Measurements from ENCODE around the gene GUCA2A.

Gene GUCA2A

DNA sequence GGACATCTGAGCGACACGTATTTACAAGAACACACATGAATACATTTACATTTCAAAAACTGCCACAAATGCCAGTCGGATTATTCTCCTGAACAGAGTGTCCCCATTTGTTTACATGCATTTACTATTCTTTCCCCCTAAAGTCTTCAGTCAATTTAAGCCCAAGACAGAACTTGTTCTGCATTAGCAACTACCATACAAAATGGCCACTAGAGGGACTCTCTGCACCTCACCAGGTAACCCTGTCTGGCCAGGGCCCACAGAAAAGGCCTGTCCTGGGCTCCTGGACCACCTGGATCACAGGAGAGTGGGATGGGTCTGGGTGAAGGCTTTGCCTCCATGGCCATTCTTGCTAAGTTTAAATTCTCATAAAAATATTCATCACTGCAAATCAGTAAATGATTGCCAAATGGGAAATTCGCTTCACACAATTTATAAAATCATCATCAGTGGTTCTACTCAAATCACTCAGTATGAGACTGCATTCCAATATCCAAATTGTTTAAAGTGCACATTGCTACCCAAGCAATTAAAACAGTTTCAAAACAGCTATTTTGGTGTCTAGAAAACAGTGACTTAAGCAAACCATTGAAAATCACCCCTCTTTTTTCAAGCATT is 12.5 kb upstream of the GUCA2A start:
- no peak for DNase-seq (ENCODE audit: low read depth)

DNA sequence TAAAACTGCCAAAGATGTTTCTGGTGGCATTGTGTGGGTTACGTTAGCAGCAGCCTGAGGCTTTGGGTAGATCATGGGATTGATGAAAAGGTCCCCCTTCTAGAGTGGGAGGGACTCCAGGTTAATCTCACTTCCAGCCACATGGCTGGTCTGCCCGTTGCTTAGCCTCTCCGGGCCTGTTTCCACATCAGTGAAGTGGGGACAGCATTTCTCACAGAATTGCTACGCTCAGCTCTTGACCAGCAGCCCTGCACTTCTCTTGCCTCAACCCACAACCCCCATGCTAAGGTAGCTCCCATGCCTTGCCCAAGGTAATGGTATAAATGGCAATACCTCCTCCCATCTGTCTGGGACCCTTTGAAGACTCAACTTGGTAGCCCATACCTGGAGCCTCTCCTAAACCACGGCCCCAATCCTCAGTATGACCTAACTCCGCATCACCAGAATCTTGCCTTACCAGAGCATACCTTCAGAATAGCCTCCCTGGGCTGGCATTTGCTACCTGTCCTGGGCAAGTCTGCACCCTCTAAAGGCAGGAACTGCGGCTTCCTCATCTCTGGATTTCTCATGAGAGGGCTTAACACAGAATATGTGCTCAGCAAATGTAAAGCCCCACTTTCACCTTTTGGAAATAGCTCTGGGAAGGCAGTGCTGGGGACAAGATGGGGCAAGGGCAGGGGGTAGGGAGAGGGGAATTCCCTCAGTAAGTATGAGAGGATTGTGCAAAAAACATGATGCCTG is 10.9 kb upstream of the GUCA2A start:
- no peak for DNase-seq (ENCODE audit: low read depth)

DNA sequence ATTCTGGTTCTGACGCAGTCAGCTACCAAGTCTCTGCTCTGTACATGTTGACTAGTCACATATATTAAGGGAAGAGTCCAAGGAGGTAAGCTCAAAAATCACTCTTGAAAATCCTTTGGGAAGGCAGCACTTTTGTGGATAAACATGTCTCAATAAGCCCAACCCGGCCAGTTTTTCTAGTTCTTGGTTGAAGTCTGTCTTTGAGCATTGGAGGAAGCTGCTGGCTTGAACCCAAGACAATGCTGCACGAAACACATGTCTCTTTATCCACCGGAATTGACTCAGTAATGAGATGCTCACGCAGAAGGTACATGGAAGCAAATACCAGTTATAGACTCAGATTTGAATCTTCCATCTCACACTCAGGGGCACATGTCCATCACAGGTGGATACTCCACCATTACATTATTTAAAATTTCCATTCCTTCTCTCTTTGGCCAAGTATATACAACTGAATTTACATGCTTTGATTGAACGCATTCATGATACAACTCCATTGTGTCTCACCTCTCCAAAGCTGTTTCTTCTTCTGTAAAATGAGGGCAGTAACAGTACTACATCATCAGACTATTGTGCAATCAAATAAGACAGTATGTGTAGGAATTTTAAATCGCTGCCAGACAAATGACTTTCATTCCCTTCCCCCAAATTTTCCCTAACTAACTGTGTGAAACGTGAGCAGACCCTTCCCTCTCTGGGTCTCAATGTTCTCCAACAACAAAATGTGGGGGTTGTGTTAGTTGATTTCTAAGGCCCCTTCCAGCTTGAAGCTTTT is 9.6 kb upstream of the GUCA2A start:
- no peak for DNase-seq (ENCODE audit: low read depth)

DNA sequence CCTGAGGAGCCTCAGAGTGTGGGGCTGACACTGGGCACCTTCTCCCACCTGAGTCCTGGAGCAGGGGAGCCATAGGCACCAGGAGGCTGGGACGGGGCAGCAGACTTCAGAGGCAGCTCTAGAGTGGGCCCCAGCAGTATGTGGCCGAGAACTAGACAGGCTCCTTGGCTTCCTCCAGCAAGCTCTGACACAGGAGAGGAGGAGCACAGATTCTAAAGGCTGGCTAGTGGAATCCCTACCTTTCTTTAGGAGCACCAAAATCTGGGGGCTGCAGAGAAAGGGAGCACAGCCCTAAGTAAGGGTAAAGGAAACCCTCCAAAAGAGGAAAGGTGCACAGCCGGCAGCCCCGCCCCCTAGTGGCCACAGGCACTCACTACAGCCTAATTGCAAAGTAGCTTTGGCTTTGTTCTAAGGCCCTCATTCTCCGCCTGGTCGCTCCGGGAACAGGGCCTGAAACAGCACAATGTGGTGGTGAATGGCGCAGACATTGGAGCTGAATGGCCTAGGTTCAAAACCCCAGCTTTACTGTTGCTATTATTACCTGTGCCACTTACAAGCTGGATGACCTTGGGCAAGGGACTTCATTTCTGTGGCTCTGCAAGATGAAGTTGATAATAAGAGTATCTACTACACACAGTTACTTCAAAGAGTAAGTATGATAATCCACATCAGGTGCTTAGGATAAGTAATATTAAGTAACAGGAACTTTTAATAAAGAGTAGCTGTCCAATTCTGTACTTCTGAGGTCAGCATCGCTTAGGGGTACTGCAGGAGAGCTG is 8.8 kb upstream of the GUCA2A start:
- peak; percentile 40 for DNase-seq (ENCODE audit: low read depth)

DNA sequence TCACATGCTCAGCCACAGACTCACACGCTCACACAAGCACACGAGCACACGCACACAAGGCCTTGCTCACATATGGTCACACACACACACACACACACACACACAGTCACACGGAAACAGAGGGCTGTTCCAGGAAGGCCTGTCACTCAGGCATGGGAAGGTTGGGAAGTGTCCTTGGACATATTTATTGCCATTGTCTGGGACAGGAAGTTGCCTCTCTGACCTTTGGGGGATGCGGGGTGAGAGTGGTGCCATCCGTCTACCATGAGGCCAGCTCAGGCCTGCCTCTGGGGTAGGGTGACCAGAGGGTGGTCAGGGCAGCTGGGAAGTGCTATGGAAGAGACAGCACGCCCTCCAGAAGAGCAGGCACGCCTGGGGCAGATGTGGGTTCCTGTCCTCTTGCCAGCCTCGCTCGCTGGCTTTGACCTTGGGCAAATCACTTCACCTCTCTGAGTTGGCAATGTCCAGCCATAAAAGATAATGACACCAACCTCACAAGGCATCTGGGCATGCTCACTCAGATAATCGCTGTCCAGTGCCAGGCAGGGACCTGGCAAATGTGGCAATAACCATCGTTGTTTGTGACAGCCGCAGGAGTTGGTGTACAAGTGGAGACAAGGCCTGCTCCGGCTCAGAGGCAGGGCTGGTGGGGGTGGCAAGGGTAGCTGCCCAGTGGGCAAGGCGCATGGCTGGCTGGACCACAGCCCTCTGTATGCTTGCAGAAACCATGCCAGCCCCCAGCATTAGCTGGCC is 8.0 kb upstream of the GUCA2A start:
- DNase-seq (ENCODE audit: low read depth) = no peak

DNA sequence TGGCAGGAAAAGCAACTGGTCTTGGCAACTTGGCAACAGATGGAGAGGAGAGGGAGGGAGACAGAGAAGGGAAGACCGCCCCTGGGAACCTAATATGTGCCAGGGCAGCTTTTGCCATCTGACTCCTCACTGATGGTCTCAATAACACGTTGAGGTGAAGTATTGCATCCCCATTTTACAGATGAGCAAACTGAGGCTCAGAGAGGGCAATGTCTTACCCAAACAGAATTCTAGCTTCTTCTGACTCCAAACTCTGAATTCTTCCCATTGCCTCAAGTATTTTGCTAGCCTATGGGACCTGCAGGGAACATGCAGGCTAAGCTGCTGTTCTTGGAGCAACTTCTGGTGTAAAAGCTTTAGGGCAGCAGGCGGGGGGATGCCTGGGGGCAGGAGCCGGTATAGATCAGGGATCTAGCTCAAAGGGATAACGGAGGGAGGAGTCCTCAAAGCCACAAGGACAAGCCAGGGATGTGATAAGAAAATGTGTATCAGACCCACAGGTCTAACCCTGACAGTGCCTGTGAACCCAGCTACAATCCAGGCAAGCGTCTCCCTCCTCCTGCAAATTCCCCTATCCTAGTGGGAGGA is 7.2 kb upstream of the GUCA2A start:
- no peak for DNase-seq (ENCODE audit: low read depth)

DNA sequence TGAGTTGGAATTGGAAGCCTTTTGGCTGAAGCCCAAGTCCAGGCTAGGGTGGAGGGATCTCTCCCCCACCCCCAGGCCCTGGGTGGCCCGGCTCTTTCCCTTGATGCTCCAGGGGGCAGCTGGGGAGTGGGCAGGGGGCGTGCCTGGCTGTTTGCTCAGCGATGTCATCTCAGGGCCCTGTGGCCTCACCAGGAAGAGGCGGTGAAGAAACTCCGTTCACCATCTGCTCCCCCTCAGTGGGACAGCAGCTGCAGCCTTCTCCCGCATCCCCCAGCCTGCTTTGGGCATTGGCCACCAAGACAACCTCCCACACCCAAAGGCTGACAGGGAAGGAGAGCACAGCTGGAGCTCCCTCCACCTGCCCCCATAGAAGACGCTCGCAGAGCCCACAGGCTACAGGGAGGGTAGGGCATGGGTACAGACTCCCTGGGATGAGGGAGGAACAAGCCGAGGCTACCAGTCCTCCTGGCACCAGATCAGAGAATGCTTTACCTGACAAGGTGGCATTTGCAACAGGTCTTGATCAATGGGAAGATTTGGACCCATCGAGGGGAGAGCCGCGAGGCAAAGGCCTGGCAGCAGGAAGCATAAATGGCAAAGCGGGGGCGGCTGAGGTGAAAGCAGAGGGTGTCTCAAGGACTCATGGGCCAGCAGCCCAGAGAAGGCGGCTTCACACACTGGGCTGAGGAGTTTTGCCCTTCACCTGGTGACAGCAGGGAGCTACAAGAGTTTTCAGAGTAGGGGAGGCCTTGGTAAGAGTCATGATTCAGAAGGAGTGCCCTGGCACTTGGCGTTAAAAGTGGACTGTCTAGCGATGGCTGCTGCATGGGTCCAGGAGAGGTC is 6.5 kb upstream of the GUCA2A start:
- DNase-seq (ENCODE audit: low read depth) = no peak

DNA sequence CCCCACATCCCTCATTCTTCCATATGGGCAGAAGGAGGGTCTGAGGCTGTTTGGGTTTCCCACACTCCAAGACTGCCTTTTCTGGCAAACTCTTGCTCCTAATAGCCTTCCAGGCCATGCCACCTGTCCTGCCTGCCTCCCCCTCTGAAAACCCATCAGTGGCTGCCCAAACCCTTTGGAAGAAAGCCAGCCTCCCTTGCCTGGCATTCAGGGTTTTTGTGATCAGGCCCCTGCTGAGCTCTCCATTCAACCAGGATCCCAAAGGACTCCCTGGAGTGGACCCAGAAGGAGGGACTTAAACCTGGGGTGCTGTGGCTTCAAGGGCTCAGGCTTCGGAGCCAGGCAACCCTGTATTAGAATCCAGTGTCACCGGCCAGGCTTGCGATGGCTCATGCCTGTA is 4.2 kb upstream of the GUCA2A start:
- DNase-seq (ENCODE audit: low read depth) = no peak

DNA sequence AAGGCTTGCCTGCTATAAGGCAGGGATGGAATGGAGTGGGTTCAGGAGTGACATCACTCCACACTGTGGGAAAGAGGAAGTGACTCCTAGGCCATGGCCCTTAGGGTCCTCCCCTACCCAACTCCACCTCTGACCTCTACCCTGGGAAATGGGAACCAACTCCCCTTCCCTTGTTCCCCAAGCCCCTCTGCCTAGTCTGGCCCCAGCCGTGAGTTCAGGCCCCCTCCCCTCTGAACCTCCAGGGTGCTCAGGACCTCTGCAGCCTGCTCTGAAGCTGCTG is 3.8 kb upstream of the GUCA2A start:
- no peak for DNase-seq (ENCODE audit: low read depth)

DNA sequence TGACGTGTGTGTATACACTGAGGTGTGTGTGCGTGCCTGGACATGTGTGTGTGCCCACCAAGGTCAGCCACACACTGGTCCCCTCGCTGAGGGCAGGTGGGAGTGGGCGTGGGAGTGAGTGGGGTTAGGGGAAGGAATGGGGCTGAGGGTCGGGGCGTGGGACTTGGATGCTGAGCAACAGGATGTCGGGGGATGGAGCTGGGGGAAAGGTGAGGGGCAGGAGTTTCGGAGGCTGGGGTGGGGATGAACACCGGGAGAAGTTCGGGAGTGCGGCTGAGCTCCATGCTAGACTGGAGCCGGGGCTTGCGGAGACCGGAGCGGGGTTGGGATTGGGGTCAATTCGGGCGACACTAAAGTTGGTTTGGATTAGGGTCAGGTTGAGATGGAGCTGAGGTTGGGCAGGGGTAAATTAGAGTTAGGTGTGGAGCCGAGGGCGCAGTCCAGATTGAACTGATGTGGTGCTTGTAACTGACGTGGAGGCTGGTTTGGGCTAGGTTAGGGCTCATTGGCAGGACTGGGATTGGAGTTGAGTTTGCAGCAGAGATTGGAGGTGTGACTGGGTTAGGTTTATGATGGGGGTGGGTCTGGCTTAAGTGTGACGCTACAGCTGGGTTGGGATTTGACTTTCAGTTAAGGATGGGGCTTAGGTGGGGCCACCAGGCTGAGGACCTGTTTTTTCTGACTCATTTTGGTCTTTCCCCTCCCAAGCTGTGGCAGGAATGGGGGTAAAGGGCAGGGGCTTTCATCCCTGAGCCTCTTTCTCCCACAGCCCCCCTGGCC is 3.3 kb upstream of the GUCA2A start:
- DNase-seq (ENCODE audit: low read depth) = no peak

DNA sequence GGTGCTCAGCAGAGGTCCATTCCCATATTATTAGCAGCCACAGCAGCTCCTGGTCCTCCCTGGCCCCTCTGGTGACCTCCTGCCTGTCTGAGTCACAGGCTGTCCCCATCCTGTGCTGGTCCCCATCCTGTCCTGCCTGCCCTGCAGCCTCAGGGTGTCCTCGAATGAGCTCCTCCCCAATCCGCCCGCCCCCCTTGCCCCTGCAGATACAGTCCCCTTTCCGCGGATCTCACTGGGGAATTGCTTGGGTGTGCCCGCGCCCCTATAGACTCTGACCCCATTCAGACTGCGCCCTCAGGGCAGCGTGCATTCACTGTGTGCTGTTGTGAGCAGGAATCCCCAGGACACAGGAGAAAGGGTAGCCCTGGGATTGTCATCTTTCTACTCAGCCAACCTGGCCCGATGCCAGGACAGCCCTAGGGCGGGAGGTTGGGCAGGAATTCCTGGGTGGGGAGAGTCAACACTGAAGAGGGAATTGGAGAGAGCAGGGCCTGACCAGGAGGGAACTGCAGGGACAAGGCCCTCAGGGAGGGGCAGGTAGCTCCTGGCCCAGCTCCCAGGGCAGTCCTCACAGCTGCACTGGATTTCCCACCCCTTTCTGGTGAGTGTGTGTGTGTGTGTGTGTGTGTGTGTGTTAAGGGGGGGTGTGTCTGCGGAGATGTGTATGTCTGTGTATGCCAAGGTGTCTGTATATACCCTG is 1.1 kb upstream of the GUCA2A start:
- DNase-seq (ENCODE audit: low read depth) = no peak

DNA sequence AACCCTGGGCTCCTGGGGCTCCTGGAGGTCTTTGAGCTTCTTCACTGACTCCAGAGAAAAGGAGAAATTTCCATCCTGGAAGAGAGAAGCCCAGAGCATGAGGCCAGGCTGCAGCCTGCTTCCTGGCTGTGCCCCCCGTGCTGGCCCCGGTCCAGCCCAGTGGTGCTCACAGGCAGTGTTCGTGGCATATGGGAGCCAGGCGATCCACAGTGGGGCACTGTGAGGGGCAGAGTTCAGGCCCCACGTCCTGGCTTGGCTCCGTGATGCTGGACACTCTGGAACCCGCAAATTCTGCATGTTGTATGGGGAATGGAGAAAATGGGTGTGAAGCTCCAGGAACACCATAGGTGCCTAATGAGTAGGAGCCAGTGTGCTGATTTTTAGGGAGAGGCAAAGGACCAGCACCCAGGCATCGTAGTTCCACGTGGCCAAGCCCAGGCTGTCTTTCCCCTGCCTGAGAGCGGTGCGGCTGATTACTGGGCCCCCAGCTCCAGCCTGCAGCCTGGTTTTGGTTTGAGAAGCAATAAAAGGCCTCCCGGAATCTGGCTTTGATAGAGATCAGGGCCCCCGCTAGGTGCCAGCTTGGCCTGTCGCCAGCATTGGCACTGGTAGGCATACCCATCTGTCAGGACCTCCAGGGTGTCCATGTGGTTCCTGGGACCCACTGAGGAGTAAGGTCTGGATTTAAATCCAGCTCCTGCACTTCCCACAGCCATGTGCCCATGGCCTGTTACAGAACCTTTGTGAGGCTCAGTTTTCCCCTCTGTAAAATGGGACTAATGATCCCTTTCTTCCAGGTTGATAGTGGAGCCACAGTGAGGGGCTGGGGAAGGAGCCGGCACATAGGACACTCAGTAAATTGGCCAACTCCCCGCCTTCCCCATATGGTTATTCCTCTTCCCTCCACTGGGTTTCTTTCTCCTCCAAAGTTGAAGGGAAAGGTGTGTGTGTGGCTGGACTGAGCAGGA is 725 bp downstream of the GUCA2A start:
- no peak for DNase-seq (ENCODE audit: low read depth)

DNA sequence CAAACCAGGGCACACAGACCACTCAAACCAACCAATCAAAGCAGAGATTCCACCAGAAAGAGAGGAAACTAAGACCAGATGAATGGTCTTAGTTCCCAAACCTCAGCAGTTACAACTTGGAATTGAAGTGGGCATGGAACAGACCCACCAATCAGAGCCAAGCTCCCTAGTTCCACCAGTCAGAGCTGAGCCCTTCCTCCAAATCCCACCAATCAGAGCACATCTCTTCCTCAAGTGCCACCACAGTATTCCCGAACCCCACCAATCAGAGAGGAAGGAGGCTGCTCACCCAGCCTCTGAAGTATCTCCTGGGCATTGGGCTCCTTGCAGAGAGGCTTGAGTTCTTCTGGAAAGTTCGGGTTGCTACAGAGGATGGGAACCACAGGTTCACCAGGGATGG is 1.4 kb downstream of the GUCA2A start:
- no peak for DNase-seq (ENCODE audit: low read depth)

DNA sequence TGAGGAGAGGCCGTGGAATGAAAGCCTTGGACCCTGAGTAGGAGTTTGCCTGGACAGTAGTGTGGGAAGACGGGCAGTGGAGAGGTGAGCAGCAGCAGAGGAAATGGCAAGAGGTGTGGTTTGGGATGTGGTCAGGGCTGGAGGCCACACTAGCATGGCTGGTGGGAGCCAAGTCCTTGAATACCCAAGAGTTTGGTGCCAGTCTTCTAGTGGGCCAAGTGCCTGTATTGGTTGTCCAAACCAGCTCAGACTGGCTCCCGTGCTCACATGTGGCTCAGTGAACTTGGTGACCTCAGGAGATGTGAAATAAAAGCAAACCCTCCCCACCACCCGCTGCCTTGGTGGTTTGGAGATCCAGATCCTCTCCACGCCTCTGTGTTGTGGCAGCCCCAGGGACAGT is 2.4 kb downstream of the GUCA2A start:
- no peak for DNase-seq (ENCODE audit: low read depth)

DNA sequence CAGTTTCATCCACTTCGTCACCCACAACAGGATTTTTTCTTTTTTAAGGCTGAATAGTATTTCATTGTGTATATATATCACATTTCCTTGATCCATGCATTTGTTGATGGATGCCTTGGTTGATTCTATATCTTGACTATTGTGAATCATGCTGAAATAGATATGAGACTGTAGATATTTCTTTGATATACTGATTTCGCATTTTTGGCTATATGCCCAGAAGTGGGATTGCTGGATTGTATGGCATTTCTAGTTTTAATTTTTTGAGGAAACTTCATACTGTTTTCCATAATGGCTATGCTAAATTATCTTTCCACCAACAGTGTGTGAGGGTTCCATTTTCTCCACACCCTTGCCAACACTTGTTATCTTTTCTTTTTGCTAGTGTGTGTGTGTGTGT is 6.4 kb downstream of the GUCA2A start:
- DNase-seq (ENCODE audit: low read depth) = no peak

DNA sequence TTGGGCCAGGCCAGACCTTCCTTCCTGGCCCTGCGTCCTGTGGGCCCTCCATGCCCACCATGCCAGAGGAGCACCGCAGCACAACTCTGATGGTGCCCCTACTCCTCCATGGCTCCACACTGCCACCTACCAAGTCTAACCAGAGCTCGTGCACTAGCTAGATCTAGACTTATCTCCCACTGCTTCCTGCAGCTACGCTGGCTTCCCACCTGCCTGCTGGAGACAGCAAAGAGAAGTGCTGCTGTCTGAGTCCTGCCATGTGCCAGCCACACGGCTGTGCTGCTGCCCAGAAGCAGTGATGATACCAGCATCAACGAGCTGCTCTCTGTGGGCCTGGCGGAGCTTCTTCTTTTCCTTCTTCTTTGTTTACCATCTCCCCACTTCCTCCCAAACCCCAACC is 6.9 kb downstream of the GUCA2A start:
- DNase-seq (ENCODE audit: low read depth) = no peak

DNA sequence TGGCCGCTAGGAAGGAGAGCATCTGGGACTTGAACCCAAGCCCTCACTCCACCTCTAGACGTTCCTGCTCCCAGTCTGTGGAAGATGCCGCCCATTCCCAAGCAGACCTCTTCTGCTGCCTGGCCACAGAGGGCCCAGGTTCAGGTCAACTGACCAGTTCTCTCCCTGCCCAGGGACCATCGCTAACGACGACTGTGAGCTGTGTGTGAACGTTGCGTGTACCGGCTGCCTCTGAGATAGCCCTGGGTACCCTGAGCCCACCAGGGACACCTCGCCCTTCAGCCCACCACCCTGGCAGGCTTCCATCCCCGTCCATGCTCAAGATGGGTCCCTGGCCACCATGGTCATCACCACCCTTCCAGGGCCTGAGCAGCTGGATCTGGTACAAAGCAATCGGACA is 9.2 kb downstream of the GUCA2A start:
- DNase-seq (ENCODE audit: low read depth) = no peak

DNA sequence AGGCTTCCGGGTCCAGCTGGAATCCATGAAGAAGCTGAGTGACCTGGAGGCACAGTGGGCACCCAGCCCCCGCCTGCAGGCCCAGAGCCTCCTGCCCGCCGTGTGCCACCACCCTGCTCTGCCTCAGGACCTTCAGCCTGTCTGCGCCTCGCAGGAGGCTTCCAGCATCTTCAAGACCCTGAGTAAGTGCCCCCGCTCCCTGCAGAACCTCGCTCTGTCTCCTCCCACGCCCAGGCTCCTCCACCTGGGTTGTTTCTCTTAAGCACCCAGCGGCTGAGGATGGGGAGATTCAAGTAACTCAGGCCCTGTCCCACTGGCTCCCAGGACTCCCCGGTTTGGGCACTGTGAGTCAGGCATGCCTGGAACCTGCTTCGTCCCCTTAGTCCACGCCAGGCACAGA is 9.9 kb downstream of the GUCA2A start:
- DNase-seq (ENCODE audit: low read depth) = no peak
